Smooth muscle cell (in vitro differentiated cells): Measurements from ENCODE around the gene RBMXL3. TPM values are rescaled to one million over a fixed set of nuclear protein-coding genes. Genes with fewer than 3 reads are reported as not detected.

Experiments used
- DNase-seq: peaks from one replicate; lab custom pipeline; 2025; ENCODE audit not compliant: unreplicated experiment; lab: John Stamatoyannopoulos, UW
- H2AFZ ChIP-seq: fragments of 200-600 bp; sonication (generic); 2 replicates; pipeline ENCODE4 v1.6.0; 2016; ENCODE audit warnings: antibody characterized with exemption, low read depth, mild to moderate bottlenecking
- H3F3A ChIP-seq: fragments of 200-600 bp; sonication (generic); 2 replicates; pipeline ENCODE4 v1.6.0; 2017; ENCODE audit warnings: antibody characterized with exemption, low read depth
- H3K27ac ChIP-seq: fragments of 200-600 bp; sonication (generic); 2 replicates; pipeline ENCODE4 v1.5.1; 2016; ENCODE audit warnings: low read depth, mild to moderate bottlenecking
- H3K27me3 ChIP-seq: fragments of 200-600 bp; sonication (generic); 2 replicates; pipeline ENCODE4 v1.6.1; 2016; ENCODE audit warnings: low read depth, mild to moderate bottlenecking
- H3K36me3 ChIP-seq: fragments of 200-600 bp; sonication (generic); 2 replicates; pipeline ENCODE4 v1.5.1; 2016; ENCODE audit warnings: low read depth
- H3K4me1 ChIP-seq: fragments of 200-600 bp; sonication (generic); 2 replicates; pipeline ENCODE4 v1.5.1; 2016; ENCODE audit warnings: low read depth
- H3K4me2 ChIP-seq: fragments of 200-600 bp; sonication (generic); 2 replicates; pipeline ENCODE4 v1.6.0; 2016; ENCODE audit warnings: mild to moderate bottlenecking
- H3K4me3 ChIP-seq: fragments of 200-600 bp; sonication (generic); 2 replicates; pipeline ENCODE4 v1.5.1; 2016; ENCODE audit warnings: mild to moderate bottlenecking
- H3K79me2 ChIP-seq: fragments of 200-600 bp; sonication (generic); 2 replicates; pipeline ENCODE4 v1.6.0; 2016; ENCODE audit warnings: low read depth, mild to moderate bottlenecking
- H3K9ac ChIP-seq: fragments of 200-600 bp; sonication (generic); 2 replicates; pipeline ENCODE4 v1.6.0; 2016; ENCODE audit warnings: low read depth
- H3K9me3 ChIP-seq: fragments of 200-600 bp; sonication (generic); replicated peaks from 2 replicates; pipeline ENCODE4 v1.5.1; 2016; ENCODE audit warnings: low read depth
- H4K20me1 ChIP-seq: fragments of 200-600 bp; sonication (generic); 2 replicates; pipeline ENCODE4 v1.6.0; 2016; ENCODE audit warnings: low read depth
- WGBS: methylation state at CpG from one replicate; pipeline ENCODE4 v1.1.7; 2016; ENCODE audit warnings: low lambda C conversion rate; 5-methylcytosine and 5-hydroxymethylcytosine counted together
- polyA plus RNA-seq: library from polyadenylated mRNA; unstranded; fragments of >200 nt; fragmentation: Nextera tagmentation; extraction: Ambion mirVana; gene quantifications from 2 replicates; pipeline ENCODE4 v1.2.1, GENCODE V29; 2016
- total RNA-seq: library from RNA; depleted of rRNA; stranded (reverse); fragments of >200 nt; gene quantifications from 2 replicates; pipeline ENCODE4 v1.2.3, GENCODE V29; 2014
- TF ChIP-seq, protein P1 (sequence below): fragments of 200-600 bp; sonication (generic); IDR thresholded peaks from 2 replicates; pipeline ENCODE4 v1.5.1; 2017; ENCODE audit warnings: borderline replicate concordance, mild to moderate bottlenecking, antibody characterized with exemption; ENCODE audit not compliant: insufficient read depth, poor library complexity, severe bottlenecking

The RBMXL3 gene
- total and polyA plus RNA-seq, 2 experiments from 2014 or later, result not detected

DNA sequence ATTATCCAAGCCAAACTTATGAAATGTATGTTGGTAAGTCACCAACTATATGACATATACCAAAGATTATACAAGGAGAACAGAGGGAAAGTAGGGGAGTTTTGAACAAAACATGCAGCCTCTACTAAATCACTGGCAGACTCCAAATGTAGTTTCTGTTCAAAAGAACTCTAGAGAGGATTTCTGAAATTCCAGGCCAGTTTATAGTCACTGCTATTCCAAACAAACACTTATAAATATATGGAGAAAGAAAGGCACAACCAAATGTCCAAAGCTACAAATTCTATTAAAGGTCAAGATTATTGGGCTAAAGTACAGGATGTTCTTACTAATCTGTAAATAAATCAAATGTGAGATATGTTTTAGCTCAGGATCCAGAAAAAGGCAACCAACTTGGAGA, 47.4 kb downstream of the RBMXL3 start:
- Histone ChIP-seq H3K4me2 (no peak overlapping the region), H3K9me3 (no peaks in the 10 kb centered on the region), H3K4me3 (no peak overlapping the region), H3K36me3 (no peaks in the 10 kb centered on the region), H3K4me1 (peaks cover 14% of the 10 kb centered on the region), H2AFZ (peak overlapping the region; percentile 55), H3K27ac (no peak overlapping the region), H3K9ac (no peak overlapping the region), H3K27me3 (no peaks in the 10 kb centered on the region), H3F3A (no peaks in the 10 kb centered on the region), H4K20me1 (no peaks in the 10 kb centered on the region), H3K79me2 (peaks cover 13% of the 10 kb centered on the region)
- TF ChIP-seq, protein P1, sequence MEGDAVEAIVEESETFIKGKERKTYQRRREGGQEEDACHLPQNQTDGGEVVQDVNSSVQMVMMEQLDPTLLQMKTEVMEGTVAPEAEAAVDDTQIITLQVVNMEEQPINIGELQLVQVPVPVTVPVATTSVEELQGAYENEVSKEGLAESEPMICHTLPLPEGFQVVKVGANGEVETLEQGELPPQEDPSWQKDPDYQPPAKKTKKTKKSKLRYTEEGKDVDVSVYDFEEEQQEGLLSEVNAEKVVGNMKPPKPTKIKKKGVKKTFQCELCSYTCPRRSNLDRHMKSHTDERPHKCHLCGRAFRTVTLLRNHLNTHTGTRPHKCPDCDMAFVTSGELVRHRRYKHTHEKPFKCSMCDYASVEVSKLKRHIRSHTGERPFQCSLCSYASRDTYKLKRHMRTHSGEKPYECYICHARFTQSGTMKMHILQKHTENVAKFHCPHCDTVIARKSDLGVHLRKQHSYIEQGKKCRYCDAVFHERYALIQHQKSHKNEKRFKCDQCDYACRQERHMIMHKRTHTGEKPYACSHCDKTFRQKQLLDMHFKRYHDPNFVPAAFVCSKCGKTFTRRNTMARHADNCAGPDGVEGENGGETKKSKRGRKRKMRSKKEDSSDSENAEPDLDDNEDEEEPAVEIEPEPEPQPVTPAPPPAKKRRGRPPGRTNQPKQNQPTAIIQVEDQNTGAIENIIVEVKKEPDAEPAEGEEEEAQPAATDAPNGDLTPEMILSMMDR, result no peak
- no peak for DNase-seq

- H3K27ac ChIP-seq, result no peak overlapping the region
- H4K20me1 ChIP-seq, result no peaks in the 10 kb centered on the region
- WGBS, result 51% methylated on average over 1 of the region's 1 CpG
- TF ChIP-seq, protein P1, result no peak
- no peaks in the 10 kb centered on the region for H3K36me3 ChIP-seq
- H3K27me3 ChIP-seq, result no peaks in the 10 kb centered on the region
- H3K4me3 ChIP-seq, result no peak overlapping the region
- H2AFZ ChIP-seq, result peak overlapping the region; percentile 55
- no peak overlapping the region for H3K9ac ChIP-seq
- peaks cover 10% of the 10 kb centered on the region for H3K79me2 ChIP-seq
- H3K9me3 ChIP-seq, result no peaks in the 10 kb centered on the region
- no peaks in the 10 kb centered on the region for H3F3A ChIP-seq
- no peak overlapping the region for H3K4me2 ChIP-seq
- DNase-seq, result no peak
- peaks cover 11% of the 10 kb centered on the region for H3K4me1 ChIP-seq
Measured at GRCh38 chrX:115237056-115237455, 47.8 kb downstream of the RBMXL3 start.

Other genes starting within 250 kb of the RBMXL3 start
- gene IL13RA2, start 171.8 kb upstream of the RBMXL3 start, total RNA-seq, result 0.54 and 5.8 TPM in 2 replicates
- gene IL13RA2, start 171.8 kb upstream of the RBMXL3 start, polyA plus RNA-seq, result 2.3 and 2.6 TPM in 2 replicates
- gene LRCH2, start 44.7 kb downstream of the RBMXL3 start, total RNA-seq, result 29.4 and 31.4 TPM in 2 replicates
- 3.1 and 6.2 TPM in 2 replicates for gene LRCH2, start 44.7 kb downstream of the RBMXL3 start, polyA plus RNA-seq
- not detected in 2 replicates for gene LUZP4, start 100.3 kb downstream of the RBMXL3 start, total RNA-seq
- gene LUZP4, start 100.3 kb downstream of the RBMXL3 start, polyA plus RNA-seq, result not detected in 2 replicates